Astrocyte (in vitro differentiated cells and primary cell): ENCODE results near the gene SPTB. TPM values are rescaled to one million over a fixed set of nuclear protein-coding genes. Genes with fewer than 3 reads are reported as not detected.

ENCODE experiments used
- DNase-seq: peaks from one replicate; pipeline ENCODE4 v3.0.0-alpha.2; 2010; ENCODE audit warnings: low read depth
- FAIRE-seq: peaks from 2 replicates; lab custom pipeline; 2011; peaks lifted over from hg19 to GRCh38; lab: Jason Lieb, UNC
- H2AFZ ChIP-seq: 2 replicates; pipeline ENCODE4 v1.6.0; 2012; ENCODE audit warnings: low read depth, low read length, inconsistent platforms
- H3K27ac ChIP-seq: 2 replicates; pipeline ENCODE4 v1.5.1; 2011; ENCODE audit warnings: low read depth, low read length, inconsistent platforms
- H3K27me3 ChIP-seq: 2 replicates; pipeline ENCODE4 v1.6.0; 2011; ENCODE audit warnings: low read length, inconsistent platforms; ENCODE audit not compliant: insufficient read depth
- H3K36me3 ChIP-seq: 2 replicates; pipeline ENCODE4 v1.5.1; 2011; ENCODE audit warnings: low read length, inconsistent platforms; ENCODE audit not compliant: insufficient read depth
- H3K4me1 ChIP-seq: 2 replicates; pipeline ENCODE4 v1.5.1; 2011; ENCODE audit warnings: low read length, inconsistent platforms; ENCODE audit not compliant: insufficient read depth
- H3K4me2 ChIP-seq: 2 replicates; pipeline ENCODE4 v1.6.0; 2012; ENCODE audit warnings: low read length, inconsistent platforms
- H3K4me3 ChIP-seq: 2 replicates; pipeline ENCODE4 v1.5.1; 2011; ENCODE audit warnings: low read depth, mild to moderate bottlenecking, low read length, inconsistent platforms; ENCODE audit not compliant: insufficient read depth
- H3K79me2 ChIP-seq: 2 replicates; pipeline ENCODE4 v1.6.0; 2012; ENCODE audit warnings: mild to moderate bottlenecking, low read length, inconsistent platforms; ENCODE audit not compliant: insufficient read depth
- H3K9ac ChIP-seq: 2 replicates; pipeline ENCODE4 v1.6.0; 2012; ENCODE audit warnings: mild to moderate bottlenecking, low read length, inconsistent platforms
- H3K9me3 ChIP-seq: 2 replicates; pipeline ENCODE4 v1.5.1; 2012; ENCODE audit warnings: low read depth, mild to moderate bottlenecking, low read length, inconsistent platforms; ENCODE audit not compliant: insufficient read depth
- H4K20me1 ChIP-seq: 2 replicates; pipeline ENCODE4 v1.6.0; 2012; ENCODE audit warnings: low read length, inconsistent platforms; ENCODE audit not compliant: insufficient read depth
- H3K27ac Mint-ChIP-seq: one replicate; pipeline ENCODE4 v1.8.0; 2021; ENCODE audit warnings: mild to moderate bottlenecking, mixed read lengths; ENCODE audit not compliant: unreplicated experiment
- H3K27me3 Mint-ChIP-seq: one replicate; pipeline ENCODE4 v1.8.0; 2021; ENCODE audit warnings: low read depth, mixed read lengths; ENCODE audit not compliant: unreplicated experiment
- H3K36me3 Mint-ChIP-seq: one replicate; pipeline ENCODE4 v1.8.0; 2021; ENCODE audit warnings: low read depth, mixed read lengths; ENCODE audit not compliant: unreplicated experiment
- H3K4me1 Mint-ChIP-seq: one replicate; pipeline ENCODE4 v1.8.0; 2021; ENCODE audit warnings: low read depth, mixed read lengths; ENCODE audit not compliant: unreplicated experiment
- H3K4me3 Mint-ChIP-seq: one replicate; pipeline ENCODE4 v1.8.0; 2021; ENCODE audit warnings: mild to moderate bottlenecking, moderate library complexity, mixed read lengths; ENCODE audit not compliant: unreplicated experiment
- H3K9me3 Mint-ChIP-seq: one replicate; pipeline ENCODE4 v1.8.0; 2021; ENCODE audit warnings: mild to moderate bottlenecking, mixed read lengths; ENCODE audit not compliant: unreplicated experiment
- CTCF ChIP-seq: IDR thresholded peaks from 2 replicates; pipeline ENCODE4 v1.5.1; 2011; ENCODE audit warnings: low read depth, mild to moderate bottlenecking, inconsistent platforms, low read length, moderate library complexity; ENCODE audit not compliant: insufficient read depth
- EZH2 ChIP-seq: IDR thresholded peaks from 2 replicates; pipeline ENCODE4 v1.6.1; 2012; ENCODE audit warnings: mild to moderate bottlenecking, low read length, inconsistent platforms; ENCODE audit not compliant: insufficient read depth
- total RNA-seq: library from RNA; stranded (reverse); gene quantifications from 2 replicates; pipeline ENCODE4 v1.2.1, GENCODE V29; 2021

The SPTB gene
- total RNA-seq, 1 donor from 2014 or later, result 0.32 TPM

- H3K4me3 ChIP-seq, result no peak overlapping the region
- DNase-seq (peak; percentile 37), FAIRE-seq (no peak)
- H3K27me3 ChIP-seq, result no peaks in the 10 kb centered on the region
- H3K4me2 ChIP-seq, result peak overlapping the region; percentile 31
- Mint-ChIP-seq H3K27ac (no peak overlapping the region), H3K4me3 (no peak overlapping the region), H3K27me3 (no peaks in the 10 kb centered on the region), H3K9me3 (no peaks in the 10 kb centered on the region), H3K4me1 (peaks cover 12% of the 10 kb centered on the region), H3K36me3 (peaks cover 48% of the 10 kb centered on the region)
- H3K79me2 ChIP-seq, result no peaks in the 10 kb centered on the region
- no peak overlapping the region for H3K9ac ChIP-seq
- H3K36me3 ChIP-seq, result peaks cover 13% of the 10 kb centered on the region
- H3K27ac ChIP-seq, result peak overlapping the region; percentile 5
- no peak for TF ChIP-seq CTCF
- no peak for TF ChIP-seq EZH2
- H3K9me3 ChIP-seq, result no peaks in the 10 kb centered on the region
- H3K4me1 ChIP-seq, result peaks cover 12% of the 10 kb centered on the region
- no peaks in the 10 kb centered on the region for H4K20me1 ChIP-seq
- H2AFZ ChIP-seq, result no peak overlapping the region
Observed at GRCh38 chr14:64745511-64746091, 134.1 kb downstream of the SPTB start.

GRCh38 chr14:64743061-64743460 is 136.6 kb downstream of the SPTB start:
- Histone ChIP-seq H3K79me2 (no peaks in the 10 kb centered on the region), H3K36me3 (peaks cover 26% of the 10 kb centered on the region), H3K27ac (no peak overlapping the region), H3K4me2 (no peak overlapping the region), H3K27me3 (no peaks in the 10 kb centered on the region), H4K20me1 (no peaks in the 10 kb centered on the region), H3K4me1 (peaks cover 12% of the 10 kb centered on the region), H3K4me3 (no peak overlapping the region), H3K9me3 (no peaks in the 10 kb centered on the region), H2AFZ (no peak overlapping the region), H3K9ac (no peak overlapping the region)
- Mint-ChIP-seq H3K9me3 (no peaks in the 10 kb centered on the region), H3K4me1 (peaks cover 12% of the 10 kb centered on the region), H3K27ac (no peak overlapping the region), H3K27me3 (no peaks in the 10 kb centered on the region), H3K4me3 (no peak overlapping the region), H3K36me3 (peaks cover 55% of the 10 kb centered on the region)
- TF ChIP-seq CTCF (no peak), EZH2 (no peak)
- FAIRE-seq (no peak), DNase-seq (no peak)

GRCh38 chr14:64741961-64742360 is 137.7 kb downstream of the SPTB start:
- DNase-seq (no peak), FAIRE-seq (no peak)
- H4K20me1 ChIP-seq, result no peaks in the 10 kb centered on the region
- TF ChIP-seq EZH2, result no peak
- H3K4me3 Mint-ChIP-seq, result no peak overlapping the region
- peaks cover 12% of the 10 kb centered on the region for H3K4me1 ChIP-seq
- H2AFZ ChIP-seq, result no peak overlapping the region
- no peaks in the 10 kb centered on the region for H3K9me3 ChIP-seq
- no peaks in the 10 kb centered on the region for H3K9me3 Mint-ChIP-seq
- peaks cover 26% of the 10 kb centered on the region for H3K36me3 ChIP-seq
- H3K79me2 ChIP-seq, result no peaks in the 10 kb centered on the region
- H3K27me3 Mint-ChIP-seq, result no peaks in the 10 kb centered on the region
- H3K9ac ChIP-seq, result no peak overlapping the region
- H3K27ac Mint-ChIP-seq, result no peak overlapping the region
- H3K36me3 Mint-ChIP-seq, result peaks cover 49% of the 10 kb centered on the region
- H3K27ac ChIP-seq, result no peak overlapping the region
- peaks cover 12% of the 10 kb centered on the region for H3K4me1 Mint-ChIP-seq
- H3K4me3 ChIP-seq, result no peak overlapping the region
- H3K27me3 ChIP-seq, result no peaks in the 10 kb centered on the region
- no peak overlapping the region for H3K4me2 ChIP-seq
